Activated T-helper 1 cell treated with anti-CD3 and anti-CD28 coated beads, Interleukin-2, amount 50 U/mL, for 16 hours (primary cell): Measurements from ENCODE around the gene RARRES2.
"Not testable (repeated sequence)": the region's sequence is repeated elsewhere in the genome, so short reads cannot be mapped to it uniquely, and the experiment has no call there.

Source experiments
- DNase-seq, 2 donors: peaks; one replicate each; pipeline ENCODE4 v3.0.0-alpha.2; 2020; ENCODE audit warnings: low read depth in 1 of 2, low spot score in 1 of 2

The RARRES2 gene

DNA sequence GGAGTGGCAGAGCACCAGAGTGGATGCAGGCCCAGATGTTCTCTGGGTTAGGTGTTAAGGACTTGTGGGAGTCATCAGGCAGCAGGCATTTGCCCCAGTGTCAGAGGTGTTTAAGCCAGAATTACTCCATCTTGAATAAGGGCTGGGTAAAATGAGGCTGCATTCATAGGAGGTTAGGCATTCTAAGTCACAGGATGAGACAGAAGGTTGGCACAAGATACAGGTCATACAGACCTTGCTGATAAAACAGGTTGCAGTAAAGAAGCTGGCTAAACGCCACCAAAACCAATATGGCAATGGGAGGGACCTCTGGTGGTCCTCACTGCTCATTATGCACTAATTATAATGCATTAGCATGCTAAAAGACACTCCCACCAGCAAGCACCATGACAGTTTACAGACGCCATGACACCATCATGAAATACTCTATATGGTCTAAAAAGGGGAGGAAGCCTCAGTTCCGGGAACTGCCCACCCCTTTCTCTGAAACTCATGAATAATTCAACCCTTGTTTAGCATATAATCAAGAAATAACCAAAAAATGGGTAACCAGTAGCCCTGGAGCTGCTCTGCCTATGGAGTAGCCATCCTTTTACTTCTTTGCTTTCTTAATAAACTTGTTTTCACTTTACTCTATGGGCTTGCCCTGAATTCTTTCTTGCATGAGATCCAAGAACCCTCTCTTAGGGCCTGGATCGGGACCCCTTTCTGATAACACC, 19.2 kb downstream of the RARRES2 start:
- DNase-seq: peak in 1 of 2 donors; percentile 25

DNA sequence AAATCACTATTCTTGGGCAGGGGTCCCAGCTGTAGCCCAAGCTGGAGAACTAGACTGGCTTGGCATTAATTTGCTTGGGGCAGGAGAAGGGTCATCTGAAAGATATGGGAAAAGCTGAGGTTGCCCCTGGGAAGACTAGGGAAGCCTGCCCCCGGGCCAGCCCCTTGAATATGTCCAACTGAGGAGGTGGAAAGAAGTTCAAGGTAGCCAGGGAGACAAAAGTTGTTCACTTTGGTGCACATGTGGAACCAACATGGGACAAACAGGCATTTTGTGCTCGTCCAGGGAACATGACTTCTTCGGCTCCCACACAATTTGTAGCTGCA, 19.7 kb downstream of the RARRES2 start:
- no peak for DNase-seq

DNA sequence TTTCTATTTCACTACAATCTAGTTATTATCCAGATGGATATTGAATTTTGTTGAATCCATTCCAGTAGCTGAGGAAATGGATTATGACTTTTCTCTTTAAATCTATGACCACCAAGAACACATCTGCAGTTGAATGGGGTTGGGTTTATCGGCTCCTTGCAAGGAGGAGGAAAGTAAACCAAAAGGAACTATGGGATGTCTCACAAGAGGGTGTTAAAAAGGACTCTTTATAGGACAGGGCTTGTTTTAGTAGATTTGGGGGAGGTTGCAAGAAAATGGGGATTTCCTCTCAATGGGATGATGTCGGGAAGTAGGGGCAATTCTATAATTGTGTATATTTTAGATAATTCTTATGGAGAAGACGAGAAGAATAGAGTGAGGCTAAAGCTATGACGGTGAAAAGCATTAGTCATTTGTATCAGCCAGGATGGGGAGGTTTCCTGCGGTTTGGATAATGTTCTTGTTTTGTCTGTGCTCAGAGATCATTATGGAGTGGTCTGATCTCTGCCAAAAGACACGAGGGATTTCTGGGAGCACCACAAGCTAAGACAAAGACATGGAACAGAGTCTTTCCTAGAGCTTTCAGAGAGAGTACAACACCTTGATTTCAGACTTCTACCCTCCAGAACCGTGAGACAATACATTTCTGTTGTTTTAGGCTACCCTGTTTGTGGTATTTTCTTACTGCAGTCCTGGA, 23.5 kb downstream of the RARRES2 start:
- DNase-seq: no peak

DNA sequence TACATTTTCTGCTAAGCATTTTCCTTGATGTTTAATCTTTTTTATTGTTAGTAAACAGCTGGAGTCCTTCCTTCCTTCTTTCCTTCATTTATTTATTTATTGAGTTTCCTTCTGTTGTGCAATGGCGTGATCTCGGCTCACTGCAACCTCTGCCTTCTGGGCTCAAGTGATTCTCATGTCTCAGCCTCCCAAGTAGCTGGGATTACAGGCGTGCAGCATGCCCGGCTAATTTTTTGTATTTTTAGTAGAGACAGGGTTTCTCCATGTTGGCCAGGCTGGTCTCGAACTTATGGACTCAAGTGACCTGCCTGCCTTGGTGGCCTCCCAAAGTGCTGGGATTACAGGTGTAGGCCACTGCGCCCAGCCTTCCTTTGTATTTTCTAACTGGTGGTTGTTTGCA, 24.4 kb downstream of the RARRES2 start:
- DNase-seq: not testable (repeated sequence)

DNA sequence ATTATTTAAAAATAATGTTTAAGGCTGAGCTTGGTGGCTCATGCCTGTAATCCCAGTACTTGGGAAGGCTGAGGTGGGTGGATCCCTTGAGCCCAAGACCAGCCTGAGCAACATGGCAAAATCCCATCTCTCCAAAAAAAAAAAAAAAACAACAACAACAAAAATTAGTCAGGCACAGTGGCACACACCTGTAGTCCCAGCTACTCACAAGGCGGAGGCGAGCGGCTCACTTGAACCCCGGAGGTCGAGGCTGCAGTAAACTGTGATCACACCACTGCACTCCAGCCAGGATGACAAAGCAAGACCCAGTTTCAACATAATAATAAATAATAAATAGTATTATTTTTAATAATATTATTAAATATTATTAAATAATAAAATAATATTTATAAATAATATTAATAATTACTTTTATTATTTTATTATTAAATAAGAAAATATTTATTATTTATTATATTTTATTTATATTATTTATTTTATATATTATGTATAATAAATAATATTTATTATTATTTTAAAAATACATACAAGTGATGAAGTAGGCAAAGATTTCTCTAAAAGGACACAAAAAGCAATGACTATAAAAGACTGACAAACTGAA, 26.7 kb downstream of the RARRES2 start:
- no peak for DNase-seq

DNA sequence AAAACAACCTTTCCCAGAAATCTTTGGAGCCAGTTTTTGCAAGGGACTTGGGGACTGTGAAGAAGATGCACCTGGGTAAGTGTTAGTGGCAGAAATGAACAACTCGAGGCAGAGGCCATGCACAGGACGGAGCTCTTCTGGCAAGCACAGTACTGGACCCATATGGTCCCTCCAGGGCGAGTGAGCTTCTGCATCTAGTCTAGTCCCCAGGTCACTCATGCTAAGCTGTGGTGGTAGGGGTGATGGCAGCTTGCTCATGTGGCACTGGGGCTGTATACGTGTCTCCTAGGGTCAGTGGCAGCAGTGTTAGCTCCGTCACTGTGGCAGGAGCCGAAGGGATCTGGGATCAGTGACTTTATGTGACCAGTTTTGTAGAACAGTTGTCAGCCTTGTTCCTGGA, 27.6 kb downstream of the RARRES2 start:
- no peak for DNase-seq

DNA sequence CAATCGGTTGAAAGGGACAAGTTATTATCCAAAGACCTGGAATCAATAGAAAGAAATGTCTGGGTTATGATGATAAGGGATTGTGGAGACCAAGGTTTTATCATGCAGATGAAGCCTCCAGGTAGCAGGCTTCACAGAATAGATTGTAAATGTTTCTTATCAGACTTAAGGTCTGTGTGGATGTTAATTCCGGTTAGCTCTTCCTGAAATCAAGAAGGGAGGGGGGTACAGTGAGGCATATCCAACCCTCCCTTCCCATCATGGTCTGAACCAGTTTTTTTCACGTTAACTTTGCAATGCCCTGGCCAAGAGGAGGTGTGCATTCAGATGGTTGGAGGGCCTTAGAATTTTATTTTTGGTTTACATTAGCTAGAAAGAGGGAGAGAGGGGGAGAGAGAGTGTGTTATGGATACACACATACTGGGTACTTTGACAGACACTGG, 28.0 kb downstream of the RARRES2 start:
- DNase-seq: no peak

DNA sequence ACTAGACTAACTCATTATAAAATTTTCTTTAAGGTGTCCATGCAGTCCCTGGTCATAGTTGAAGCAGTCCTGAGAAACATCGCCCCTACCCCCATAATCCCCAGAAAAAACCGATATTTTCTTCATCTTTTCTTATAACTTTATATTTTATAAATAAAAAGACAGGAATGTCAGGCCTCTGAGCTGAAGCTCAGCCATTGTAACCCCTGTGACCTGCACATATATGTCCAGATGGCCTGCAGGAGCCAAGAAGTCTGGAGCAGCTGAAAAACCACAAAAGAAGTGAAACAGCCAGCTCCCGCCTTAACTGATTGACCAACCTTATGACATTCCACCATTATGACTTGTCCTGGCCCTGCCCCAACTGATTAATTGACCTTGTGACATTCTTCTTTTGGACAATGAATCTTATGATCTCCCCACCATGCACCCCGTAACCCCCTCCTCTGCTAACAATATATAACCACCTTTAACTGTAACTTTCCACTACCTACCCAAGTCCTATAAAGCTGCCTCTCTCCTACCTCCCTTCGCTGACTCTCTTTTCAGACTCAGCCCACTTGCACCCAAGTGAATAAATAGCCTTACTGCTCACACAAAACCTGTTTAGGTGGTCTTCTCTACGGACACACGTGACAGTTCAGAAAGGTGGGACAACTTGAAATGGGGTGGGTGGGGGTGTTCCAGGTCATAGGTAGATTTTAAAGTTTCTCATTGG, 28.6 kb downstream of the RARRES2 start:
- not testable (repeated sequence) for DNase-seq

DNA sequence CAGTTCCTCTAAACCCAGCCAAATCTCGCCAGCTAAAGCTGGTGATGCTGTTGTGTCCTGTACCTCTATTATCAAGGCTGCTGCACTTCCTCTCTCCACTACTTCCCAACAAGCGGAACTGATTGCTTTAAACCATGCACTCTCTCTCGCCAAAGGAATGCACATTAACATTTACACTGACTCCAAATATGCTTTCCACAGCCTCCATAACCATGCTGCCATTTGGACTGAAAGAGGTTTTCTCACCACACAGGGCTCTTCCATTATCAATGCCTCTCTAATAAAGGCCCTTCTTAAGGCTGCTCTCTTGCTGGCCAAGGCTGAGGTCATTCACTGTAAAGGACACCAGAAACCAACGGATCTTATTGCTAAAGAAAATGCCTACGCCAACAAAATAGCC, 29.7 kb downstream of the RARRES2 start:
- no peak for DNase-seq

DNA sequence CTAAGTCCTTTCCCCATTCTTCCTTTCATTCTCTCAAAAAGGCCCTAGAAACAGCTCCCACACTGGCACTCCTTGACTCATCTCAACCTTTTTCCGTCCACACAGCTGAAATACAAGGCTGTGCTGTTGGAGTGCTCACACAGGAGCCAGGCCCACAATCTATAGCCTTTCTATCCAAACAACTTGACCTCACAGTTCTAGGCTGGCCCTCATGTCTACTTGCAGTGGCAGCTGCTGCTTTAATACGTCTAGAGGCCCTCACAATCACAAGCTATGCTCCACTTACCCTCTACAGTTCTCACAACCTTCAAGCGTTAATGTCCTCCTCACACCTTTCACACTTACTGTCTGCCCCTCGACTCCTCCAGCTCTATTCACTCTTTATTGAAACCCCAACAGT, 30.3 kb downstream of the RARRES2 start:
- DNase-seq: no peak

DNA sequence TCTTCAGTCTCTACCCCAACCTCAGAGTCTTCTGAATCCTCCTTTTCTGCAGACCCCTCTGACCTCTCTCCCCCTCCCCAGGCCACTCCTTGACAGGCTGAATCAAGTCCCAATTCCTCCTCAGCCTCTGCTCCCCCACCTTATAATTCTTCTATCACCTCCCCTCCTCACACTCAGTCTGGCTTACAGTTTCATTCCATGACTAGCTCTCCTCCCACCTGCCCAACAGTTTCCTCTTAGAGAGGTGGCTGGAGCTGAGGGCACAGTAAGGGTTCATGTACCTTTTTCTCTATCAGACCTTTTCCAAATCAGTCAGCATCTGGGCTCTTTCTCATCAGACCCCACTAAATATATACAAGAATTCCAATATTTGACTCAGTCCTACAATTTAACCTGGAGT, 32.9 kb downstream of the RARRES2 start:
- DNase-seq: no peak

DNA sequence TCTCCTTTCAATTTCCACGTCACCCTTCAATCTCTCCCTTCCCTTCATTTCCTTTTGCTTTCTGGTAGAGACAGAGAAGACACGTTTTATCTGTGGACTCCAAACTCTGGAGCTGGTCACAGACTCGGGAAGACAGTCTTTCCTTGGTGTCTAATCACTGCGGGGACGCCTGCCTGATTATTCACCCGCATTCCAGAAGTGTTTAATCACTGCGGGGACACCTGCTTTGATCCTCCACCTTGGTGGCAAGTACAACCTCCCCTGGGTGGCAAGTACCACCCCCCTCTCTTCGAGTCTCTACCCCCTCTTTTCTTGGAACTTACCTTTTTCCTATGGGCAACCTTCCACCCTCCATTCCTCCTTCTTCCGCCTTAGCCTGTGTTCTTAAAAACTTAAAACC, 33.5 kb downstream of the RARRES2 start:
- no peak for DNase-seq

DNA sequence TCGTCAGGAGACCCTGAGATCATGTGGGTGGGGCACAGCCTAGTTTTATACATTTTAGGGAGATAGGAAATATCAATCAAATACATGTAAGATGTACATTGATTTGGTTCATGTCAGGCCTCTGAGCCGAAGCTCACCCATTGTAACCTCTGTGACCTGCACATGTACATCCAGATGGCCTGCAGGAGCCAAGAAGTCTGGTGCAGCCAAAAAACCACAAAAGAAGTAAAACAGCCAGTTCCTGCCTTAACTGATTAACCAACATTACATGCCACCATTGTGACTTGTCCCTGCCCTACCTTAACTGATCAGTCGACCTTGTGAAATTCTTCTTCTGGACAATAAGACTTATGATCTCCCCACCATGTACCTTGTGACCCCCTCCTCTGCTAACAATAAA, 34.3 kb downstream of the RARRES2 start:
- no peak for DNase-seq

DNA sequence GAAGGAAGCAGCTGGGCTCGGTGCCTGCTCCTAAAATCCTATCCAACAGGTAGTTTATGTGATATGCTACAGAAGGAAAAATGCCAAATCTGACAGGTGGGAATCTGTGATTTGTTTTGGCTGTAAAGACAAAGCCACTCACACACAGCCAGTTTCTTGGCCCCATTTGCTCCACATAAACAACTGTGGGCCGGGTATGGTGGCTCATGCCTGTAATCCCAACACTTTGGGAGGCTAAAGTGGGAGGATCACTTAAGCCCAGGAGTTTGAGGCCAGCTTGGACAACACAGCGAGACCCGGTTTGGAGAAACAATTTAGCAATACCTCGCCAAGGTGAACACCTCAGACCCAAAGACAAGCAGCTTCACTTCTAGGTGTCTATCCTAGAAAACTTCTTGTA, 35.1 kb downstream of the RARRES2 start:
- DNase-seq: not testable (repeated sequence)

DNA sequence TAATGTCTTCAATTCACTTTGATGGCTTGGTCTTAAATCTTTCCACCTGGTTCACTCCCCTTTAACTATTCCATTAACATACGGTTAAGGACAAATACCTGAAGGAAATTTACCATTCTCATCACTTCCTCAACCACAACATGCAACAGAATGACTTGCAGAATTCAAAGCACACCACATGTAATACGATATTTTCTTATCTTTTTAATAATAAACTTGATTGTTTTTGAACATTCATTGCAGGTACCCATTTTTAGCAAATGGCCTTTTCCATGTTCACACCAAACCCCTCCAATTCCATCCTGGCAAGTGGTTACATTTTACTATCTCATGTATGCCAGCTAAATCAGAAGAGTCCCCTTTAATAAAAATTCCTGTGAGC, 35.5 kb downstream of the RARRES2 start:
- not testable (repeated sequence) for DNase-seq

DNA sequence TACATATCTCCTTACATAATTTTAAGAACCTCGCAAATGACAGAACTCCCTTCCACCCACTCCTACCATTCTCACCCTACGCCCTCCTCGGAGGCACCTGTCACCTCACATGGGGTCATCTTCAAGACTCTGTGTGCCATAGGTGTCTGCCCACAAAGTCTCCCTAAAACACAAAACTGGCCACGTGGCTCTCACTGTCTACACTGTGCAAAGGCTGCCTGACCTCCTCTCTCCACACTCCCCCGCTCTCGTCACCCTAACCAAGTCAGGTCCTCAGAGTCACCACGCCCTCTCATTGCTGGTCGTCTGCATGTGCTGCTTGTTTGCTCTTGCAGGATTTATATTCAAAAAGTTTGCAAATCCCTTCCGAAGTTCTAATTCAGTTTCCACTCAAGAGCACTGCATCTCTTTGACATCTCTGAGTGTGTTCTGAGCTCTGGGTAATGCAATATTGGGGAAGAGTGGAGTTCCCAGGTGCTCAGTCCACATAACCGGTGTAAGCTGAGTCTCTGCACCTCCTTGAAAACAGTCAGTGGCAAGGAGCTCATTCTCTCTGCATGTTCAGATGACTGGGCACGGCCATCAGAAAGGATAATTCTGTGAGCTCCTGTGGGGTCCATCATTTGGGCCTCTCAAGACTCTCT, 36.0 kb downstream of the RARRES2 start:
- DNase-seq: not testable (repeated sequence)

DNA sequence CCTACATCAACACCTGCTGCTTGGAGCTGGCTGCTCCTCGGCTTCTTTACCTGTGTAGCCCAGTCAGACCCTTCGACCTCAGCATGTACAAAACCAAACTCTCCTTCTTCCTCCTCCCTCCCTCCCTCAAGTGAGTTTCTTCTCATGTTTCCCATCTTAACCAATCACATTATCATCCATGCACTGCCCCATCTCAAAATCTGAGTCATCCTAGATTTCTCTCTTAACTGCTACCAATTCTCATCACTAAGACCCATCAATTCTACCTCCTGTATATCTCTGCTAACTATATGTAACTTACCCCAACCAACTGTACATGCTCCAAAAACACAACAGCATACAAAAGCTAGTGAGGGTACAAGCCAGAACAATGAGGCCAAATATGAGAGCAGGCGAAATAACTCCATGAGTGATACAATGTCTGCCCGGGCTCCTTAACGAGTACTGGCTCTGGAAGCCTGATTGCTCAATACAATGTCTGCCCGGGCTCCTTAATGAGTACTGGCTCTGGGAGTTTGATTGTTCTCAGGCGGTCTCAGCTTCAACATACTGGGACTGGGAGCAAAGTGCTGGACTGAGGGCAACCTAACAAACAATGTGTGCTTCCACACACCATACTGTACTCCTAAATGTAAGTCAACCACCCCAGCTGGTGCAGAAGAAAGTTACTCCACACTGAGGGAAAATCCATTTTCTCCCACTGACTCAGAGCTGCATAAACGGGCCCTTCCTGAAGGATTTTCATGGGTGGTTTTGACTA, 36.8 kb downstream of the RARRES2 start:
- not testable (repeated sequence) for DNase-seq

DNA sequence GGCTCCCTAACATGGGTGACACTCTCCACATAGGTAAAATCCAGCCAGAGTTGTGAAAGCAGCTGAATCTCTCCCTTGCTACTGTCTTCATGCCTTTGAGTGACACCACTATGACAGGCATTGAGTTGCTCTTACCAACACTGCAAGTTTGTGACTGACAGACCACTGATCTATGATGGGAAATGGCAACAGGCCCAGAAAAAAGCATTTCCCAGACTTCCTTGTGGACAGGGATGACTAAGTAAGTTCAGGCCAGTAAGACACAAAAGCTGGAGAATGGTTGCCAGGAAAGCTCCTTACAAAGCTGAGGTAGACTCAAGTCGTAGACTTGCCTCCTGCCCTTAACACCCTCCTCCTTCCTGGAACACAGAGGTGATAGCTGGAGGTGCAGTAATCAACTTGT, 38.5 kb downstream of the RARRES2 start:
- DNase-seq: not testable (repeated sequence)

DNA sequence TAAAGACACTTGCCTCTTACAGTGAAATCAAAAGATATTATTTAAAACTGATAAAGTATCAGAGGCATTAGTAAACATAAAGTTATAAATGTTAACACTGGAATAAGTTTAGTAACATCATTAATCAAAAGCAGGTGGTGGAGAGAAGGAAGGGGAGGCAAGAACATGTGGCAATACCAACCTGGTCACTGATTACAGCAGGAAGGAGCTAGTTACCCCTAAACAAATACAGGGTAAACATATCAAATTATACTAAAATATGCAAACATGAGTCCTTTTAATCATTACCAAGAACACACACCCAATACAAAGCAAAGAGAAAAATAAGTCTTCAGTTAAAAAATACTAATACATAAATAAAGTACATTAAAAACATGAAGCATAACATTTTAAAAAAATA, 43.5 kb downstream of the RARRES2 start:
- DNase-seq: not testable (repeated sequence)

DNA sequence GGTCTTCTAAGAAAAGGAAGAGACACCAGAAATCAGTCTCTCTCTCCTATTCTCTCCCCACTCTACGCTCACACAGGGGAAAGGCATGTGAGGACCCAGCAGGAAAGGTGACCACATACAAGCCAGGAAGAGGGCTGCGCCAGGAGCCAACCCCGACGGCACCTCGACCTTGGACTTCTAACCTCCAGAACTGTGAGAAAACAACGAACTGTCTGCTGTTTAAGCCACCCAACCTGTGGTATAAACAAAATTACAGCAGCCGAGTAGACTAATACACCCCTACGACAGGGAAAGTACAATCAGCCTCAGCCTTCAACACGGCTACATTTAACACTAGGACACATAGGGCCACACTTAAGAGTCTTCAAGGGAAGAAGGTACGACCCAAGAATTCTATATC, 44.6 kb downstream of the RARRES2 start:
- DNase-seq: not testable (repeated sequence)

DNA sequence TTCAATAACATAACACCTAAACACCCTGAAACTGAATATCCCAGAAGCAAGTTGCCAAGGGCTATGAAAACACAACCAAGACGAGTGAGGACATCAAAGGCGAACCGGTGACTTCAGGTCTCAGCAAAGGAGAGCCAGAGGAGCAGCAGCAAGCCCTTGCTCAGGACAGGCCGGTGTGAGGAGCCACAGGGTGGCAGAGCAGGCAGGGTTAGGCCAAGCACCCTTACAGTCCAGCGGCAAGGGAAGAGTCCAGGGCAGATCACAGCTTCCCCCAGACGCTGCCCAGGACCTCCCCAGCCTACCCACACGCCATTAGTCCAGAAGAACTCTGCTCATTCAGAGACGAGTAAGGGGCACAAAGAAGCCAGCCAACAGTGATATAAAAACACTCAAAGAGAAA, 45.8 kb downstream of the RARRES2 start:
- DNase-seq: not testable (repeated sequence)
